Activated naive CD4-positive, alpha-beta T cell (primary cell): Measurements from ENCODE around the gene ITGB8.
A peak's percentile ranks its signal among the peaks of the same experiment; 100 is the strongest.
"Not testable (repeated sequence)": the region's sequence is repeated elsewhere in the genome, so short reads cannot be mapped to it uniquely, and the experiment has no call there.

ENCODE experiments used
- DNase-seq, 4 experiments: peaks; one replicate each; lab custom pipeline; 2025; lab: John Stamatoyannopoulos, UW

The ITGB8 gene

GRCh38 chr7:20330239-20330927 lies at the start of gene ITGB8:
Gene ITGB8 (plus strand): TSS chr7:20330900. CDS start chr7:20331807, 907 bp downstream.
- peak in 1 of 4 experiments; percentile 13 for DNase-seq

GRCh38 chr7:20282959-20283358 lies 47.7 kb upstream of the ITGB8 start:
- DNase-seq = no peak

DNA sequence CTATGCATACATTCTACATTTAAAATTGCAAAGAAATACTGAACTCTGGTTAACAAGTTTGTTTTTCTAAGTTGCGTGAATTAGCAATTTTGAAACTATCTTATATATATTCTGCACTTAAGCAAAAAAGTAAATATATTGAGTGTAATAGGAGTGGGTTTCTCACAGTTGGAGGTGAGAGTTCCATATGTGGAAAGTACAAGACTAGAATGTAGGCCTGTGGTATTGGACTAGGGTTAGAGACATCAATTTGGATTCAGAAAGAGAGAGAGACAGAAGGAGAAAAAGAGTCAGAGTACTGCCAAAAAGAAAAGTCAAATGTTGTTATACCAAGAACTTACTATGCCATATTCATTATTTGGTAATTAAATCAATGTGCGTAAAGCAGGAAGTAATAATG lies 47.3 kb upstream of the ITGB8 start:
- no peak for DNase-seq

GRCh38 chr7:20284003-20284770 lies 46.5 kb upstream of the ITGB8 start:
- DNase-seq = no peak

DNA sequence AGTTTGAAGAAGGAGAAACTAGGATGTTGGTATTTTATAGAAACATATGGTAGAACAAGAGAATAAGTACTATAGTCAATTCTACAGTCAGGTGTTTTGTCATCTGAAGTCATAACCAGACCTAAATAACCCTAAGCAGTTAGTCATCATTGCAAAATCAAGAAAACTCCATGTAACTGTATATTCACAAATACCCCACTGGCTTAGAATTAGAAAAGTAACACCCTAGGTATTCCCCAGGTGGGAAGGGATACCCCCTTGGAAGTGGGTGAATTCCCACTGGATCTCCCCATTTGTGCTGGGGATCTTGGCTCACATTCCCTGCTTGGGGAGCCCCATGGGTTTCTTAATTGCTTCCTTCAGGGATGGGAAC lies 45.9 kb upstream of the ITGB8 start:
- no peak for DNase-seq

GRCh38 chr7:20287317-20287716 lies 43.4 kb upstream of the ITGB8 start:
- DNase-seq = no peak

- DNase-seq = no peak
These were observed 42.7 kb upstream of the ITGB8 start for GRCh38 chr7:20288036-20288435.

- DNase-seq = no peak
These were observed 40.1 kb upstream of the ITGB8 start for GRCh38 chr7:20290505-20291111.

GRCh38 chr7:20293336-20293735 lies 37.4 kb upstream of the ITGB8 start:
- DNase-seq = no peak

DNA sequence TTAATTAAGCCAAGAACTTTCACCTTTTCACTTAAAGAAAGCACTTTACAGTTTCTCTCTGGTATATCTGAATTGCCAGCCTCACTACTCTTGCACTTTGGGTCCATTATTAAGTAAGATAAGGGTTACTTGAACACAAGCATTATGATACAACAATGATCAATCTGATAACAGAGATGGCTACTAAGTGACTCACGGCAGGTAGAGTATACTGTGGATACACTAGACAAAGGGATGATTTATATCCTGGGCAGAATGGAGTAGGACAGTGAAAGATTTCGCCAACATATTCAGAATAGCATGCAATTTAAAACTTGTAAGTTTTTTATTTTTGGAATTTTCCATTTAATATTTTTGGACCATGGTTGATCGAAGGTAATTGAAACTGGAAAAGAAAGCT lies 34.3 kb upstream of the ITGB8 start:
- no peak for DNase-seq

DNA sequence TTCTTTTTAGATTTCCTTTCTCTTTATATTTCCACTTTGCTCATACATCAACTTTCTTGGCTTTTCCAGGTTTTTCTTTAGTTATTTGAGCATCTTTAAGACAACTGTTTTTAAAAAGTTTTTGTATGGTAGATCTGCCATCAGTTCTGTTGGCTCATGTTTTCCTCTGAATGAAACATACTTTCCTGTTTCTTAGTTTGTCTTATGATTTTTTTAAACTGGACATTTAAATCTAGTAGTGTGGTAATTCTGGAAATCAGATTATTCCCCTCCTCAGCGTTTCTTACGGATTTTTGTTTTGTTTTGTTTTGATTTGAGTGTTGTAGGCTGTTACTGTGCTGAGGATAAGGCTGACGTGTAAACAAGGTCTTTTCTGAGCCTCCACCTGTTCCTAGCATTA lies 33.8 kb upstream of the ITGB8 start:
- no peak for DNase-seq

DNA sequence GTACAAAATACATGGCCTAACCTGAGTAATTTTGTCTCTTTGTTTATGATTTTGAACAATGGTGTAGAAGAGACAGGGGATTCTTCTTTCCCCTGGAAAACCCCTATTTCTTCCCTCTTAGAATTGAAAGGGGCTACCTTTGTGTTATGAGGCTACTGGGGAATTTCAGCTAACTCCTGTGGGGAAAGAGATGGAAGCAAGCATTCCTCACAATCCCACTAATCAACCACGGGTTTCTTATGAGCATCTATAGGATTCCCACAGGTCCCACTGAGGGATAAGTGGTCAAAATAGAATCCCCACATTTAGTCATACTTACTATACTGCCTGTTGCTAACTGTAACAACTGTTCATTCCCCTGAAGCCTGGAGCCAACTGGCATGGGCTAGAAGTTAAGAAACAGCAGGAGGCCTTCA lies 32.2 kb upstream of the ITGB8 start:
- no peak for DNase-seq

DNA sequence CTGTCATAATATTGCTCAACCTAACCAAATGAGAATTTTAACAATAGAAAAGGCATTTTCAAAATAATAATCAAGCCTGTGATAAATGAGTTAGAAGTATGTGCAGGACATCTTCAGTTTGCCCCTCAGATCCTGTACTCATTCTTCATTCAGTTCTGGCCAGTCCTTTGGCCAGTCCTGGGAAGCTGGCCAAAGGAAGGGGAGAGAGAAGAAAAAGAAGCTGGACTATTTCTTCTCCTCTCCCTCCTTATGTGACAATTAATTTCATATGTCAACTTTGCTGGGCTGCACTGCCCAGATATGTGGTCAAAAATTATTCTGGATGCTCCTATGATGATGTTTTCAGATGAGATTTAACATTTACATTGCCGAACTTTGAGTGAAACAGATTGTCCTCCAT lies 31.6 kb upstream of the ITGB8 start:
- no peak for DNase-seq

- DNase-seq = no peak
These were observed 30.9 kb upstream of the ITGB8 start for GRCh38 chr7:20299647-20300312.

DNA sequence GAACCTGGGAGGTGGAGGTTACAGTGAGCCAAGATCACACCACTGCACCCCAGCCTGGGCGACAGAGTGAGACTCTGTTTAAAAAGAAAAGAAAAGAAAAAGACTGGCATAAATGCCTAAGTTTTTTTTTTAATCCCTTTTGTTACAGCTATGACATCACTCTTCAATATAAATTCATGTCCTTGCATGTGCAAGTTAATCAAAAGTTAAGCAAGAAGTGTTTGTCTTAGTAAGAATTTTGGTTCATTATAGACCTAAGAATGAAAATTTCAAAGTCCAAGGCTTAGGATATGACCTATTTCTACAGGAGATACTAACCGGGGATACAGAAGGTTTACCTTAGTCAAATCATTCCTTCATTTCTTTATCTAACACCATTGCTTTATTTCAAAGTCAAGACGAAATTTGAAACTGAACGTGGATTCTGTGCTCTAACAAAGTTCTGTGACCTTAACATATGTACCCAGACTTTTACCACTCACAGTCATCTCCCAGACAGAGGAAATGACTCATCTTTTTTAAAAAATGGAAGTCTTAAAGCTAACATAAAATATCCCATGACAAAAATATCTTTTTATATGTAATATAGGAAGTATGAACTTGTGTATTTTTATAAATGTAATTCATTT lies 29.3 kb upstream of the ITGB8 start:
- DNase-seq = no peak

- DNase-seq = not testable (repeated sequence)
These were observed 28.4 kb upstream of the ITGB8 start for GRCh38 chr7:20302300-20302699.

DNA sequence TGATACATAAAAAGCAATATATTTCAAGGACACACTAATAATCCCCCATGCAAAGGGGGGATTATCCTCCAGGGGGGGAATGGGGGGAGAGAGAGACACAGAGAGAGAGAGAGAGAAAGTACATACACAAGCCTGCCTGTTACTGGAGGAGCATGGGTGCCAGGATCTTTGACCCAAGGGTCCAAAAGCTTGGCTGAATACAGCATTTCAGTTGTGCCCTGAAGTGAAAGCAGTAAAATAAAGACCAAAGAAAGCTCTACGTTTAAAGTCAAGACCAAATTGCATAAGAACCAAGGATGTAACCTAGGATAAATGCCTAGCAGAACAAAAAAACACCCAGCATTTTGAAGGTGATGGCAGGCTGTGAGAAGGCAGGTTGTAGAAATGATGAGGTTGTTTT lies 27.8 kb upstream of the ITGB8 start:
- no peak for DNase-seq

DNA sequence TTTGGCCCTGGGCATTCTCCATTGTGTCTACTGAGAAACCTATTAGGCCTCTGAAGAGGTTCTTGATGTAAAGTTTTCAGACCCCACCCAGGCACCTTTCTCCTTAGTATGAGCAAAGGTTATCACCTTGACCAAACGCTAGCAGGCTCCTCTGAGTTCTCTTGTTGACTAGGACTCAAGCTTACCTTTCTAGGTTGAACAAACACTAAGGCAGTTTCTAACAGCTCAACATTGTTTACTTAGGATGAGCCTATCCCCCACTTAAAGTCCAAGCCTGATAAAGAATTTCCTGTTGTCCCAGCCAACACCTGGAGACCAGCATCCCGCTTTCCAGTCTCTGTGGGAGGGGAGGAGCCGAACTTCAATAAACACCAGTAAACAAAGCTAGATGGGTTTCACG lies 26.3 kb upstream of the ITGB8 start:
- no peak for DNase-seq

- no peak for DNase-seq
These were observed 25.0 kb upstream of the ITGB8 start for GRCh38 chr7:20305726-20306125.

GRCh38 chr7:20306180-20306946 lies 24.3 kb upstream of the ITGB8 start:
- no peak for DNase-seq

DNA sequence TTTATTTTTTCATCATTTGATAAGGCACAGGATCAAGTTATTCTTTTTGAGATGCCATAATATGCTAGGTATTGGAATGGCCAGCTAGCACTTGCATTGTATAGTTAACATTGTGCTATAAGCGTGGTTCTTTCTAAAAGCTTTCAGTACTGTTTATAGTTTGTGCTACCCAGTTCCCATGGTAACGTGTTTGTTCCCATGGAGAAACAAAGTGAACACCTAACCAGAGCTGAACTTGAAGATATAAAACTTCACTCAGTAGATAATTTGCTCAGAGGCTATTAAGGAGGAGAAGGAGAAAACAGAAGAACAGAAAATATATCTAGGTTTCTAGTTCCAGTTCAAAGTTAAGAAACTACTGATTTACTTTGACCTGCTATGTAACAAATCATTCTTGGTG lies 23.6 kb upstream of the ITGB8 start:
- DNase-seq = no peak
